SU-DHL-6 (cell line): ENCODE measurements around the gene HSPA9.

Experiments used
- CTCF ChIP-seq: fragments of 200-600 bp; sonication (generic); IDR thresholded peaks from one replicate; pipeline ENCODE4 v1.5.1; 2017; ENCODE audit warnings: antibody characterized with exemption, mild to moderate bottlenecking, low read length, moderate library complexity; ENCODE audit not compliant: insufficient read depth, poor library complexity, severe bottlenecking
- EZH2phosphoT487 ChIP-seq: fragments of 200-600 bp; sonication (generic), shearing (Covaris generic); conservative IDR thresholded peaks from 2 replicates; pipeline ENCODE4 v1.6.1; 2018; ENCODE audit warnings: mild to moderate bottlenecking, antibody characterized with exemption, low read length, moderate library complexity, mixed read lengths

DNA sequence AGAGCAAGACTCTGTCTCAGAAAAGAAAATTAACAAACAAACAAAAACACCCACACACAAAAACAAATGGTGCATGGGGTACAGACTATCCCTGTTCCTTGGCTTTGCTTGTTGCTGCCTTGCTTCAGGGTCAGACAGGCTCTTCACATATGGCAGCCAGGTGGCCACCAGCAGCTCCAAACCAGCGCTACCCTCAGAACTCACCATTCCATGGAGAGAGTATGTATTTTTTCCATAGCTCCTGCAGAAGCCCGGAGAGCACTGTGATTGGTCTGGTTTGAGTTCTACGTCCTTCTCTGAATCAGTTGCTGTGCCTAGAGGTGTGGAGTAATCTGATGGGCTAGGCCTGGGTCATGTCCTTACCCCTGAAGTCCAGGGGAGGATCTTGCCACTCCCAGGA lies 25.2 kb upstream of the HSPA9 start:
- TF ChIP-seq CTCF (no peak), EZH2phosphoT487 (no peak)
